Gastroesophageal sphincter (tissue), 3 donors: ENCODE measurements around the gene KIF3C.

Experiments
- EP300 ChIP-seq: sonication (generic); formaldehyde crosslinking; IDR thresholded peaks from one replicate; pipeline ENCODE4 v1.6.1; 2017; ENCODE audit warnings: antibody characterized with exemption, mild to moderate bottlenecking
- POLR2A ChIP-seq, 2 donors: fragments of 450-650 bp; IDR thresholded peaks; one replicate each; pipeline ENCODE4 v1.6.1; 2017; ENCODE audit warnings: antibody characterized with exemption in 2 of 2, mild to moderate bottlenecking in 2 of 2, moderate library complexity in 1 of 2
- POLR2AphosphoS5 ChIP-seq: sonication (generic); formaldehyde crosslinking; IDR thresholded peaks from one replicate; pipeline ENCODE4 v1.6.1; 2017; ENCODE audit warnings: antibody characterized with exemption
- TF ChIP-seq, protein P1 (sequence below), 4 experiments: fragments of 200-600 bp in 2 of 4; fragments of 450-650 bp in 2 of 4; sonication (generic) in 1 of 4; IDR thresholded peaks; one replicate each; pipeline ENCODE4 v1.5.1; 2017 to 2019; ENCODE audit warnings: antibody characterized with exemption in 4 of 4, mild to moderate bottlenecking in 2 of 4, moderate library complexity in 2 of 4

- TF ChIP-seq POLR2A (IDR thresholded peaks at IDR 0.05) (no peak), EP300 (no peak), POLR2AphosphoS5 (no peak)
- TF ChIP-seq, protein P1, sequence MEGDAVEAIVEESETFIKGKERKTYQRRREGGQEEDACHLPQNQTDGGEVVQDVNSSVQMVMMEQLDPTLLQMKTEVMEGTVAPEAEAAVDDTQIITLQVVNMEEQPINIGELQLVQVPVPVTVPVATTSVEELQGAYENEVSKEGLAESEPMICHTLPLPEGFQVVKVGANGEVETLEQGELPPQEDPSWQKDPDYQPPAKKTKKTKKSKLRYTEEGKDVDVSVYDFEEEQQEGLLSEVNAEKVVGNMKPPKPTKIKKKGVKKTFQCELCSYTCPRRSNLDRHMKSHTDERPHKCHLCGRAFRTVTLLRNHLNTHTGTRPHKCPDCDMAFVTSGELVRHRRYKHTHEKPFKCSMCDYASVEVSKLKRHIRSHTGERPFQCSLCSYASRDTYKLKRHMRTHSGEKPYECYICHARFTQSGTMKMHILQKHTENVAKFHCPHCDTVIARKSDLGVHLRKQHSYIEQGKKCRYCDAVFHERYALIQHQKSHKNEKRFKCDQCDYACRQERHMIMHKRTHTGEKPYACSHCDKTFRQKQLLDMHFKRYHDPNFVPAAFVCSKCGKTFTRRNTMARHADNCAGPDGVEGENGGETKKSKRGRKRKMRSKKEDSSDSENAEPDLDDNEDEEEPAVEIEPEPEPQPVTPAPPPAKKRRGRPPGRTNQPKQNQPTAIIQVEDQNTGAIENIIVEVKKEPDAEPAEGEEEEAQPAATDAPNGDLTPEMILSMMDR (IDR thresholded peaks at IDR 0.05), result no peak
Measured at GRCh38 chr2:25955869-25956535, 26.3 kb downstream of the KIF3C start.
